ENCODE measurements around the gene AGBL1. TPM values are rescaled to one million over a fixed set of nuclear protein-coding genes. Genes with fewer than 3 reads are reported as not detected.
"Not testable (repeated sequence)": the region's sequence is repeated elsewhere in the genome, so short reads cannot be mapped to it uniquely, and the experiment has no call there.

The AGBL1 gene
- total and polyA plus RNA-seq, 8 donors: under 0.01 to 0.18 TPM; not detected in 6

- no peak for DNase-seq
- 67 to 81% (median 74%) methylated on average over 3 of the region's 3 CpGs for WGBS, 5 donors
- no peak overlapping the region for H3K4me3 ChIP-seq
- intact Hi-C loops (cut with DNase I; ENCODE audit: low total_unique reads): no loop called here
- H3K27me3 ChIP-seq: no peaks in the 10 kb centered on the region
- no peaks in the 10 kb centered on the region for H3K36me3 ChIP-seq
- no peak overlapping the region for H3K27ac ChIP-seq
- no peaks in the 10 kb centered on the region for H3K4me1 ChIP-seq
- TF ChIP-seq, protein P1, sequence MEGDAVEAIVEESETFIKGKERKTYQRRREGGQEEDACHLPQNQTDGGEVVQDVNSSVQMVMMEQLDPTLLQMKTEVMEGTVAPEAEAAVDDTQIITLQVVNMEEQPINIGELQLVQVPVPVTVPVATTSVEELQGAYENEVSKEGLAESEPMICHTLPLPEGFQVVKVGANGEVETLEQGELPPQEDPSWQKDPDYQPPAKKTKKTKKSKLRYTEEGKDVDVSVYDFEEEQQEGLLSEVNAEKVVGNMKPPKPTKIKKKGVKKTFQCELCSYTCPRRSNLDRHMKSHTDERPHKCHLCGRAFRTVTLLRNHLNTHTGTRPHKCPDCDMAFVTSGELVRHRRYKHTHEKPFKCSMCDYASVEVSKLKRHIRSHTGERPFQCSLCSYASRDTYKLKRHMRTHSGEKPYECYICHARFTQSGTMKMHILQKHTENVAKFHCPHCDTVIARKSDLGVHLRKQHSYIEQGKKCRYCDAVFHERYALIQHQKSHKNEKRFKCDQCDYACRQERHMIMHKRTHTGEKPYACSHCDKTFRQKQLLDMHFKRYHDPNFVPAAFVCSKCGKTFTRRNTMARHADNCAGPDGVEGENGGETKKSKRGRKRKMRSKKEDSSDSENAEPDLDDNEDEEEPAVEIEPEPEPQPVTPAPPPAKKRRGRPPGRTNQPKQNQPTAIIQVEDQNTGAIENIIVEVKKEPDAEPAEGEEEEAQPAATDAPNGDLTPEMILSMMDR (IDR thresholded peaks at IDR 0.05): no peak
- TF ChIP-seq EP300 (IDR thresholded peaks at IDR 0.05) (no peak), POLR2A (IDR thresholded peaks at IDR 0.05) (no peak), POLR2AphosphoS5 (IDR thresholded peaks at IDR 0.05) (no peak)
- H3K9me3 ChIP-seq: no peaks in the 10 kb centered on the region
These were observed 795.4 kb downstream of the AGBL1 start for GRCh38 chr15:86875067-86875466.

DNA sequence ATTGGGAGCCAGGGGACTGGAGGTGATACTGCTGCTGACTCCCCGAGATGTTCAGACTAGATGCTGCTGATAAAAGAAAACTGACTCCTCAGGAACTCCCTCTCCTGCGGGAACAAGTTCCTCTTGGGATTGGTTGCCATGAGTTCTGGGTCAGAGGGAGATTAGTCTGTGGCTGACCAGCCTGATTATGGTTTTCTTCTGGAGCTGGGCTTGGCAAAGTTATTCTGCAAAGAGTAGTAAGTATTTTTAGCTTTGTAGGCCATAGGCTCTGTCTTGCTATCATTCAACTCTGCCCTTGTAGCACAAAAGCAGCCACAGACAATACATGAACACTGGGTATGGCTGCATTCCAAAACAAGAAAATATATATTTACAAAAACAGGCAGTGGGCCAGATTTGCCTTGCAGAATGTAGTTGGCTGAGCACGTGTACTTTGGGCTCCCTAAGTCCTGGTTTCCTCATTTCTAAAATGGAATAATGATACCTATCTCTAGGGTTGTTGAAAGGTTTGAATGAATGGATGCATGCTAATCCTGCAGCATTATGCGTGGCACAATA is 796.8 kb downstream of the AGBL1 start:
- DNase-seq: no peak
- 38 to 68% (median 54%) methylated on average over 3 to 4 of the region's 4 CpGs for WGBS, 5 donors
- Histone ChIP-seq H3K27ac (no peak overlapping the region), H3K9me3 (no peaks in the 10 kb centered on the region), H3K36me3 (no peaks in the 10 kb centered on the region), H3K4me1 (no peaks in the 10 kb centered on the region), H3K4me3 (no peak overlapping the region), H3K27me3 (no peaks in the 10 kb centered on the region)
- TF ChIP-seq POLR2A (IDR thresholded peaks at IDR 0.05) (no peak), EP300 (IDR thresholded peaks at IDR 0.05) (no peak), POLR2AphosphoS5 (IDR thresholded peaks at IDR 0.05) (no peak)
- TF ChIP-seq, protein P1 (IDR thresholded peaks at IDR 0.05): no peak
- intact Hi-C loops (cut with DNase I; ENCODE audit: low total_unique reads): no loop called here

DNA sequence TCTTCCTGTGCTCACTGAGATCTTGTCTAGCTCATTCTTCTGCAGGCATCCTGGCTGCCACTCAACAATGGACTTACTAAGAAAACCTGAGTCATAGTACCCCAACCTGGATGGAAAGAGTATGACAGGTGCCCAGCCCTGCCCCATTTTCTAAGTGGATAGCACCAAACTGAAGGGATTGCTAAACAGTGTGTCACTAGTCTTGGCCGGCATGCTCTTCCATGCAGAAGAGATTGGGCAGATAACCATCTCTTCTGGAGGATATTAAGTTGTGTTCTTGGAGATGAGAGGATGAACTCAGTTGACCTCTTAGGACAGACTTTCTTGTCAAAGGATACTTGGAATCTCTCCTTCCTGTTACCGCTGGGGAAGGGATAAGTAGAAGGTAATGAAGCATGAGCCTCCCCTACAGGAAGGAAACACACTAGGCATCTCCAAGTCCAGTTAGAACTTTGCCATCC is 797.5 kb downstream of the AGBL1 start:
- intact Hi-C loops (cut with DNase I; ENCODE audit: low total_unique reads): no loop called here
- Histone ChIP-seq H3K27ac (no peak overlapping the region), H3K9me3 (no peaks in the 10 kb centered on the region), H3K4me1 (no peaks in the 10 kb centered on the region), H3K4me3 (no peak overlapping the region), H3K36me3 (no peaks in the 10 kb centered on the region), H3K27me3 (no peaks in the 10 kb centered on the region)
- 72 to 80% (median 79%) methylated on average over 2 of the region's 2 CpGs for WGBS, 5 donors
- no peak for DNase-seq
- TF ChIP-seq EP300 (IDR thresholded peaks at IDR 0.05): no peak
- no peak for TF ChIP-seq POLR2AphosphoS5 (IDR thresholded peaks at IDR 0.05)
- TF ChIP-seq POLR2A (IDR thresholded peaks at IDR 0.05): no peak
- TF ChIP-seq, protein P1 (IDR thresholded peaks at IDR 0.05): no peak

DNA sequence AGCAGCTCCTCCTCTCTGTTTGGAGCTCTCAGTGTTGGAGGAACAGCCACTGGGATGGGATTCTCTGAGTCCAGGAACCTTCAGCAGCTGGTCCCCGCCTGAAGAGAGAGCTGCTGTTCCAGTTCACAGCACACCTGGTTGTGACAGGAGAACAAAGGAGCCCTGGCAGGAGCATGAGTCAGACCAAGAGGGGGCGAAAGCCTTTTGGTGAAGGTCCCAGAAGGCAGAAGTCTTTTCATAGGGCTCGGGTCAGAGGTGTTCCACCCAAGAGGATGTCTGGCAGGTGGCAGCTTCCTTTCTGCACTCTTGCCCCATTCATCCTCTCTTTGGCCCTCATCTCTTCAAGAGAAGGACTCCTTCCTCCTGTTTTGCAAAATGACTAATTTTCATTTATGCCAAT is 799.2 kb downstream of the AGBL1 start:
- H3K4me1 ChIP-seq; H3K27me3 ChIP-seq; intact Hi-C loops (cut with DNase I; ENCODE audit: low total_unique reads); H3K9me3 ChIP-seq; H3K27ac ChIP-seq; H3K4me3 ChIP-seq; H3K36me3 ChIP-seq; DNase-seq: not testable (repeated sequence)
- 51 to 76% (median 60%) methylated on average over 3 of the region's 3 CpGs for WGBS, 5 donors
